Dermis microvascular lymphatic vessel endothelial cell (primary cell): ENCODE data around the gene SNX3. TPM values are rescaled to one million over a fixed set of nuclear protein-coding genes. Genes with fewer than 3 reads are reported as not detected.
A peak's percentile ranks its signal among the peaks of the same experiment; 100 is the strongest.
"Not testable (repeated sequence)": the region's sequence is repeated elsewhere in the genome, so short reads cannot be mapped to it uniquely, and the experiment has no call there.

Experiments used
- DNase-seq, 2 donors: peaks; one replicate each; pipeline versions ENCODE4 v3.0.0 to v3.0.0-alpha.2; 2010; ENCODE audit warnings: low read depth in 2 of 2
- total RNA-seq: library from RNA; depleted of rRNA; stranded (reverse); fragments of >200 nt; gene quantifications from 2 replicates; pipeline ENCODE4 v1.2.1, GENCODE V29; 2014

SNX3 gene
- 147 and 152 TPM in 2 replicates for total RNA-seq

DNA sequence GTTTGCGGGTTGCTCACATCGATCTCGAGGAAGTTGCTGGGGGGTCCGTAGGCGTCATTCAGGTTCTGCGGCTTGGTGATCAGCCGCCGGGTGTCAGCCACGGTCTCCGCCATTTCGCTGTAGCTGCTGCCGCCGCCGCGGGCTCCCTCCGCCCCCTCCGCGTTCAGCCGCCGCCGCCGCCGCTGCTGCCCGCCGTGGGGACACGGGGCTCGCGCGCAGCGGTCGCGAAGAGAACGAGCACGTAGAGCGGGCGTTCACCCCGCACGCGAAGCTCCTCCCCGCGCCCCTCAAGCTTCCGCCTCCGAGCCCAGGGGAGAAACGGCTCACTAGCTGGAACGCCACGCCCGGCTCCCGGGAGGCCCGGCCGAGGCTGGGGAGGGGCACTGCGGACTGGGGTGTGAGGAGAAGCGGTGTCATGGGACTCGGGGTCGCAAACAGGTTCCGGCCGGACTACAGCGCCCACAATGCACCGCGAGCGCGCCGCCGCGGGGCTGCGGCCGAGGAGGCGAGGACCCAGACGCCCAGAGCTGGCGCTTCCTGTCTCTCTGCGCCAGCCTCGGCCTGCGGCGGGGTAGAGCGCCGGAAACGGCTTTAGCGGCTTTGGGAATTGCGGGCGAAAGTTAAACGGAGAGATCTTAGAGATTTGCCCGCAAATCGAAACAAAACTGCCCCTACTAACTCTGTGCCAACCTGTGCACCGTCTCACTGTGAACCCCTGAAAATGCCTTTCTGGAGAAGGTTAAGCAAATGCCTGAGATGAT is at the start of gene SNX3:
SNX3 (minus strand) TSS at position 232 of the 761 bp plus-strand sequence; CDS start at position 113, 119 bp downstream.
- peak; percentile 92 to 97 for DNase-seq

DNA sequence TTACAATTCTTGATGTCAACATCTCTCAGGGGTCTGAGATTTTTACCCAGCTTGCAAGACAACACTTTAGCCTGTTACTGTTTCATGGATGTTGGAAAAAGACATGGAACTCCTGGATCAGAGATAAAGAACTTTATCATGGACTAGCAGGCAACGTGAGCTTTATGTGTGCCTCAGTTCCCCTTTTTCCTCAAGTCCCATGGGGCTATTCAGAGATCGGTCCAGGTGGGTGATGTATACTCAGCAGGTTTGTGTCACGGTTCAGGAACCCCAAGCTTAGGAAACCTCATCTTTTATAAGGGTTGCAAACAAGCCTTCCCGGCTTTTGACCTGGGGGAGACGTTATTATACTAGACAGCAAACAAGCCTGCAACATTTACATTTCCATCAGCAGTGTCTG is 49.0 kb upstream of the SNX3 start:
- DNase-seq: no peak

- DNase-seq: peak in 1 of 2 donors; percentile 9
Measured at GRCh38 chr6:108308641-108309040, 47.8 kb upstream of the SNX3 start.

DNA sequence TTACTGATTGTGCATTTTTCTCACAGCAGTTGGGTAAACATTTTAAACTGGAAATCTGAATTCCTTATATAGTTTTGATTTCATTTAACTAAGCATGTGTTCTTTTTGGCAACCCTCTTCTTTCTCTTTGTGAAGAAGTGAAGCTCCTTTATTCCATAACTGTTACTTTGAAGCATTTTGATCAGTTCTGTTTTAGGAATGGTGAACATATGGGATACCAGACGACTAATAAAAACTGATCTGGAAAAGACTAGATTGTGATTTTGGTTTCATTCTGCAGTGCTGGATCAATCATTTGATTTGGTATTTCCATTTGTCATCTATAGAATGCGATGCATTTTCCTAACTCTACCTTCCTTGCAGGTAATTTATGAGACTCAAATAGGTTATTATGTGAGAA is 43.8 kb upstream of the SNX3 start:
- no peak for DNase-seq

DNA sequence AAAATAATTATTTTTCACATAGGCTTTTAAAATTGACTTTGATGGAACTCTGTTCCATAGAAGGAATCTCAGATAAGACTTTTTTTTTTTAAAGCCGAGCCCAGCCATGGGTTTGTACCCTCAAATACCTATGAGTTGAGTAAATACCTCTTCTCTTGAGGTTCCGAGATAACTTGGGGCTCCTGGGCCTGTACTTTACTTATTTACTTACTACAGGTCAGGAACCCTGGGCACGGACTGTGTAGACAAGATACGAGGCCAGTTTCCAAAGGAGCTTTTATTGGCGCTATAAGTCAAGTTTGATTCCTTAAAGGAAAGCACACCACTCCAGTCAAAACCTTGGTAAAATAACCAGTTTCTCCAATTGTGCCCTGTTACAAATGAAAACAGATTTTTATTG is 41.5 kb upstream of the SNX3 start:
- no peak for DNase-seq

- DNase-seq: no peak
Measured at GRCh38 chr6:108295676-108296075, 34.8 kb upstream of the SNX3 start.

GRCh38 chr6:108294727-108295625 is 34.1 kb upstream of the SNX3 start, which contains the start of gene AFG1L:
AFG1L (plus strand) TSS chr6:108295054; CDS start chr6:108295080, 26 bp downstream.
- DNase-seq: peak; percentile 66 to 84

DNA sequence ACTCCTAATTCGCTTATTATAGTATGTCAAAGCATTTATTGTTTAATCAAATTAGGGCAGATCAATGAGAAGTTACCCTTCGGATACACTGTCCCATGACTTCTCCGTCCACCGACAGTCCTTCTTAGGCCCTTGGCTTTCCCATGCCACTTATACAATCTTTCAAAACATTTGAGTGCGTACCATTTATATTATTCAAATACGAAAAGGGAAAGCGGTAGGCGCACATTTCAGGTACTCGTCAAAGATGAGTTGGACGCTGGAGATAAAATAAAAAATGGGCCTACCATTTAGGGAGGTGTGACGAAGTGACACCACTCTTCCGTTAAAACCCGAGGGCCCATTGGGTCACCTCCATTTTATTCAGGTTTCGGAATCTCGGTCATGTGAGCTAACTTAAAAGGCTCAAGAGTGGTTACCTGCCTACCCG is 33.5 kb upstream of the SNX3 start:
- no peak for DNase-seq

DNA sequence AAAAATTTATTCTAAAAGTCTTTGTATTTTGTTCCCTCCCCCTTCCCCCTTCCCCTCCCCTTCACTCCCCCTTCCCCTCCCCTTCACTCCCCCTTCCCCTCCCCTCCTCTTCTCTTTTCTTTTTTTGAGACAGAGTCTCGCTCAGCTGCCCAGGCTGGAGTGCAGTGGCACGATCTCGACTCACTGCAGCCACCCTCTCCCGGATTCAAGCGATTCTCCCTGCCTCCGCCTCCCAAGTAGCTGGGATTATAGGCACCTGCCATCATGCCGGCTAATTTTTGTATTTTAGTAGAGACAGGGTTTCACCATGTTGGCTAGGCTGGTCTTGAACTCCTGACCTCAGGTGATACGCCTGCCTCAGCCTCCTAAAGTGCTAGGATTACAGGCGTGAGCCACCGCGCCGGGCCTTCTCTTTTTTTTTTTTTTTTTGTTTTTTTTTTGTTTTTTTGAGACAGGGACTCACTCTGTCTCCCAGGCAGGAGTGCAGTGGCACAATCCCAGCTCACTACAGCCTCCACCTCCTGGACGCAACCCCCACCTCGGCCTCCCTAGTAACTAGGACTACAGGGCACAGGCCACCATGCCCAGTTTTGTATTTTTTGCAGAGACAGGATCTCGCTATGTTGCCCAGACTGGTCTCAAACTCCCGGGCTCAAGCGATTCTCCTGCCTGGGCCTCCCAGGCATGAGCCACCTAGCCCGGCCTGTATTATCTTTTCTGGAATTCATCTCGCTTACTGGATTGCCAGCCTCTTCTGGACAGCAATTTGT is 32.9 kb upstream of the SNX3 start:
- DNase-seq: no peak

DNA sequence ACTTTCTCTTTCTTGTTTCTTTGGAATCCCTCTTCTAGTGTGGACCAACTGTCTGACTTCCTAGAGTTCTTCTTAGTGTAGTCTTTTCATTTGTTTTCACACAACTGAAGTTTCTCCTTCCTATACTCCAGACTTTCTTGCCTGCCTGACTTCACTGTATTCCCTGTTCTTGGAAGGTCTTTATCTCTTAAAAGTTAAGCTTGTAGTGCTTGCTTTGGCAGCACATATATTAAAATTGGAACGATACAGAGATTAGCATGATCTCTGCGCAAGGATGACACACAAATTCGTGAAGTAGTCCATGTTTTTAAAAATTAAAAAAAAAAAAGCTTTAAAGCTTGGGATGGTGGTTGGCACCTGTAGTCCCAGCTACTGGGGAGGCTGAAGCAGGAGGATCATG is 31.7 kb upstream of the SNX3 start:
- DNase-seq: not testable (repeated sequence)

DNA sequence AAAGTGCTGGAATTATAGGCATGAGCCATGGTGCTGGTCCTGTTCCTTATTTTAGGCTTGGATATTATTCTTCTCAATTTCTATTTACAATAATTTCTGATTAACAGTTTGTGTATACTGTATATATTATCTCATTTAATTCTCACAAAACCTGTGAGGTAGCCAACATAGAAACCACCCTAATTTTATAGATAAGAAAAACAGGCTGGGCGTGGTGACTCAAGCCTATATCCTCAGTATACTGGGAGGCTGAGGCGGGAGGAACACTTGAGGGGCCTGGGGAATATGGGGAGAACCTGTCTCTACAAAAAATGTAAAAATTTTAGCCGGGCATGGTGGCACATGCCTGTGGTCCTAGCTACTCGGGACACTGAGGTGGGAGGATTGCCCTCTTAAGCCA is 30.3 kb upstream of the SNX3 start:
- DNase-seq: no peak

GRCh38 chr6:108288742-108289141 is 27.9 kb upstream of the SNX3 start:
- no peak for DNase-seq

DNA sequence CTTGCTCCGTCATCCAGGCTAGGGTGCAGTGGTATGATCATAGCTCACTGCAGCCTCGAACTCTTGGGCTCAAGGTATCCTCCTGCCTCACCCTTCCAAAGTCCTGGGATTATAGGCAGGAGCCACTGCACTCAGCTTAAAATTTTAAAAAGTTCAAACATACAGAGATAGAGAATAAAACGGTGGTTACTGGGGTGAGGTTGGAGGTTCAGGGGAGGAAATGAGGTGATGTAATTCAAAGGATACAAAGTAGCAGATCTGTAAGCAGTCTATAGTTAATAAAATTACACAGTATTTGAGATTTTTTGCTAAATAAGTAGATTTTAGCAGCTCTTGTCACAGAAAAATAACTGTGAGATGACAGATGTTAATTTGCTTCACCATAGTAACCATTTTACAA is 26.5 kb upstream of the SNX3 start:
- DNase-seq: no peak

DNA sequence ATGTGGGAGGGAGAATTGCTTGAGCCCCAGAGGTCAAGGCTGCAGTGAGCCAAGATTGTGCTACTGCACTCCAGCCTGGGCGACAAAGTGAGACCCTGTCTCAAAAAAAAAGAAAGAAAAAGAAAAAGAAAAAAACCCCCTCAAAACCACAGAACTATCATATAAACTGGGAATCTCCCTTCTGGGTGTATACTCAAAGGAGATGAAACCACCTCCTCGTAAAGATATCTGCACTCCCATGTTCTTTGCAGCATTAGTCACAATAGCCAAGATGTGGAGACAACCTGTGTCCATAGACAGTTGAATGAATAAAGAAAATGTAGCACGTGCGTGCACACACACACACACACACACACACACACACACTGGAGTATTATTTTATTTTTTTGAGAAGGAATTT is 25.5 kb upstream of the SNX3 start:
- DNase-seq: no peak

- DNase-seq: no peak
Measured at GRCh38 chr6:108285381-108285780, 24.5 kb upstream of the SNX3 start.

DNA sequence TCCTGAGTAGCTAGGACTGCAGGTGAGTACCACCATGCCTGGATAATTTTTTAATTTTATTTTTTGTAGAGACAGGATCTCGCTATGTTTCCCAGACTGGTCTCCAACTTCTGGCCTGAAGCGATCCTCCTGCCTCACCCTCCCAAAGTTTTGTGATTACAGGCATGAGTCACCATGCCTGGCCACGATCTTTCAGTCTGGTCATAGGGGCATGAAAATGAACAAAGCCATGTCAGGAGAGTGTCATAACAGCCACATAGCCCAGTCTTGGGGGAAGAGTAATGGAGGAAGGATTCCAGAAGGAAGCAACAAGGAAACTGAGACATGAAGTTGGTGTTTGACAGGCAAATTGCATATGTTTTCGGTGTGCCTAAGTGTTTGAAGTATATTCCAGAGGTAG is 17.0 kb upstream of the SNX3 start:
- DNase-seq: no peak

DNA sequence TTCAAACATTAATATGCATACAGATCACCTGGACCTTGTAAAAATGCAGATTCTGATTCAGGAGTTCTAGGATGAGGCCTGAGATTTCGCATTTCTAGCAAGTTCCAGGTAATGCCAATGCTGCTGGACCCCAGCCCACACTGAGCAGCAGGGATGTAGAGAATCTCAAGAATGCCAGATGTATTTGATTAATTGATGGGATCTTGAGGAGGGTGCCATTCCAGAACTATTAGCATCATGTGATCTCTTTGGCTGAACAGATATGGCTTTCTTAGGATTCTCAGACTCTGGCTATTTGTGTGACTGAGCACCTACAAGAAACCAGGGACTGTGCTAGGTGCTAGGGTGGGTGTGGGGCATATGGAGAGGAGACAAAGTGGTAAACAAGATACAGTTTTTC is 16.5 kb upstream of the SNX3 start:
- no peak for DNase-seq

- DNase-seq: no peak
Measured at GRCh38 chr6:108275976-108276375, 15.1 kb upstream of the SNX3 start.

DNA sequence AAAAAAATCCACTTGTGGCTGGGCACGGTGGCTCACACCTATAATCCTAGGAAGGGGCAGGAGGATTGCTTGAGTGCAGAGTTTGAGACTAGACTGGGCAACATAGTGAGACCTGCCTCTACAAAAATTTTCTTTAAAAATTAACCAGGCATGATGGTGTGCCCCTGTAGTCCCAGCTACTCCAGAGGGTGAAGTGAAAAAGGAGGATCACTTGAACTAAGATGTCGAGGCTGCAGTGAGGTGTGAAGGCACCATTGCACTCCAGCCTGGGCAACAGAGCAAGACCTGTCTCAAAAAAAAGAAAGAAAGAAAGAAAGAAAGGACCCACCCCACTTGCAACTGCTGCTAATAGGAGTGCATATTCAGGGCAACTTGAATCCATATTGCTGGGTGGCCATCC is 13.7 kb upstream of the SNX3 start:
- no peak for DNase-seq

DNA sequence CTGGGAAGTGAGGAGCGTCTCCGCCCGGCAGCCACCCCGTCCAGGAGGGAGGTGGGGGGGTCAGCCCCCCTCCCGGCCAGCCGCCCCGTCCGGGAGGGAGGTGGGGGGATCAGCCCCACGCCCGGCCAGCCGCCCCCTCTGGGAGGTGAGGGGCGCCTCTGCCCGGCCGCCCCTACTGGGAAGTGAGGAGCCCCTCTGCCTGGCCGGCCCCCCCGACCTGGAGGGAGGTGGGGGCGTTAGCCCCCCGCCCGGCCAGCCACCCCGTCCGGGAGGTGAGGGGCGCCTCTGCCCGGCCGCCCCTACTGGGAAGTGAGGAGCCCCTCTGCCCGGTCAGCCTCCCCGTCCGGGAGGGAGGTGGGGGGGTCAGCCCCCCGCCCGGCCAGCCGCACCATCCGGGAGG is 9.1 kb upstream of the SNX3 start:
- not testable (repeated sequence) for DNase-seq

DNA sequence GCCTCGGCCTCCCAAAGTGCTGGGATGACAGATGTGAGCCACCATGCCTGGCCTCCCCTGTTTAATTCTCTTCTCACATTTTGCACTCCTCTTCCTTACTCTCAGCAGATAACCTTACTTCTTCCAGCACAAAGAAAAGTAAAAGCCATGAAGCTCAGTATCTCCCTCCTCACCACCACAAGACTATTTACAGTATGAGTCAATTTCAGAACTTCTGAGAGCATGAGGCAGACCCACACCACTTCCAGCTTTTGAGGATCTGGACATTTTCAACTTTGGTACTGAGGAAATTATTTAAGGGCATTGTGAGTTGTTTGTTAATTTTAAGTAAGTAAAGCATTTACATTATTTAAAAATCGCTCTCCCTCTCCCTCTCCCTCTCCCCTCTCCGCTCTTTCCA is 8.0 kb upstream of the SNX3 start:
- DNase-seq: no peak

DNA sequence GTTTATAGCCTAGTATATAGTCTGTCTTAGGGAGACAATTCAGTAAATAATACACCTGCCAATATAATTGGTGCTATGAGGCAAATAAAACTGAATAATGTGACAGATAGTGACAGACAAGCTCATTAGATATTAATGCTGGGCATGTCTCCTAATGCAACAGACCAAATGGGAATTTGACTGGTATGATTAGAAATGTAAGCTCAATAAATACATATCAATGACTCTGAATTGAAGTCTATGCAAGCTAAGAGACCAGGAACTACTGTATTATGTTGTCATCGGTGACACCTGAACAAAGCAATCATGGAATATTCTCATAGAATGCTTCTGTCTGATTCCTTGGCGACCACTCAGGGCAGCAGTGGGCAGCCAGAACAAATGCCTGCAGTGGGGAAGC is 2.5 kb upstream of the SNX3 start:
- DNase-seq: no peak
